Measurements from ENCODE around the gene PNMA8B.
A peak's percentile ranks its signal among the peaks of the same experiment; 100 is the strongest.

The PNMA8B gene

GRCh38 chr19:46487802-46488445, 7.7 kb downstream of the PNMA8B start:
- DNase-seq (ENCODE audit: low spot score): peak; percentile 66

GRCh38 chr19:46487178-46487801, 8.4 kb downstream of the PNMA8B start:
- DNase-seq (ENCODE audit: low spot score): no peak

GRCh38 chr19:46486358-46486757, 9.3 kb downstream of the PNMA8B start:
- no peak for DNase-seq (ENCODE audit: low spot score)

GRCh38 chr19:46484656-46485055, 11.0 kb downstream of the PNMA8B start:
- no peak for DNase-seq (ENCODE audit: low spot score)

GRCh38 chr19:46482631-46483030, 13.0 kb downstream of the PNMA8B start:
- DNase-seq (ENCODE audit: low spot score): no peak

GRCh38 chr19:46481947-46482346, 13.7 kb downstream of the PNMA8B start:
- no peak for DNase-seq (ENCODE audit: low spot score)

GRCh38 chr19:46481223-46481848, 14.3 kb downstream of the PNMA8B start:
- no peak for DNase-seq (ENCODE audit: low spot score)

GRCh38 chr19:46480415-46480814, 15.3 kb downstream of the PNMA8B start:
- no peak for DNase-seq (ENCODE audit: low spot score)

GRCh38 chr19:46478356-46478986, 17.2 kb downstream of the PNMA8B start:
- peak; percentile 20 for DNase-seq (ENCODE audit: low spot score)

- no peak for DNase-seq (ENCODE audit: low spot score)
Measured at GRCh38 chr19:46475986-46476385, 19.7 kb downstream of the PNMA8B start.

- DNase-seq (ENCODE audit: low spot score): no peak
Measured at GRCh38 chr19:46474211-46474610, 21.5 kb downstream of the PNMA8B start.

GRCh38 chr19:46472592-46472991, 23.1 kb downstream of the PNMA8B start:
- no peak for DNase-seq (ENCODE audit: low spot score)

GRCh38 chr19:46471811-46472543, 23.7 kb downstream of the PNMA8B start:
- DNase-seq (ENCODE audit: low spot score): no peak

- no peak for DNase-seq (ENCODE audit: low spot score)
Measured at GRCh38 chr19:46471116-46471733, 24.4 kb downstream of the PNMA8B start, which contains the start of gene PNMA8A. PNMA8A (minus strand) TSS chr19:46471563; CDS start chr19:46471035, 528 bp downstream.

- DNase-seq (ENCODE audit: low spot score): no peak
Measured at GRCh38 chr19:46470376-46470775, 25.3 kb downstream of the PNMA8B start.

GRCh38 chr19:46469541-46470185, 26.0 kb downstream of the PNMA8B start:
- no peak for DNase-seq (ENCODE audit: low spot score)

- DNase-seq (ENCODE audit: low spot score): no peak
Measured at GRCh38 chr19:46466536-46467196, 29.0 kb downstream of the PNMA8B start.

GRCh38 chr19:46463516-46463915, 32.2 kb downstream of the PNMA8B start:
- DNase-seq (ENCODE audit: low spot score): no peak

GRCh38 chr19:46461537-46461936, 34.1 kb downstream of the PNMA8B start:
- no peak for DNase-seq (ENCODE audit: low spot score)

- no peak for DNase-seq (ENCODE audit: low spot score)
Measured at GRCh38 chr19:46460981-46461380, 34.7 kb downstream of the PNMA8B start.

GRCh38 chr19:46460055-46460454, 35.6 kb downstream of the PNMA8B start:
- DNase-seq (ENCODE audit: low spot score): no peak
